GM12891 (cell line): ENCODE measurements around the gene FABP2.

Experiments used
- POLR2AphosphoS5 ChIP-seq: IDR thresholded peaks from 2 replicates; pipeline ENCODE4 v1.6.1; 2011; ENCODE audit warnings: low read depth, low read length, control low read depth
- POU2F2 ChIP-seq: IDR thresholded peaks from 2 replicates; pipeline ENCODE4 v1.6.1; 2011; ENCODE audit warnings: low read depth, mild to moderate bottlenecking, control low read depth, low read length, moderate library complexity
- TAF1 ChIP-seq: IDR thresholded peaks from 2 replicates; pipeline ENCODE4 v1.6.1; 2011; ENCODE audit warnings: low read depth, low read length, control low read depth

DNA sequence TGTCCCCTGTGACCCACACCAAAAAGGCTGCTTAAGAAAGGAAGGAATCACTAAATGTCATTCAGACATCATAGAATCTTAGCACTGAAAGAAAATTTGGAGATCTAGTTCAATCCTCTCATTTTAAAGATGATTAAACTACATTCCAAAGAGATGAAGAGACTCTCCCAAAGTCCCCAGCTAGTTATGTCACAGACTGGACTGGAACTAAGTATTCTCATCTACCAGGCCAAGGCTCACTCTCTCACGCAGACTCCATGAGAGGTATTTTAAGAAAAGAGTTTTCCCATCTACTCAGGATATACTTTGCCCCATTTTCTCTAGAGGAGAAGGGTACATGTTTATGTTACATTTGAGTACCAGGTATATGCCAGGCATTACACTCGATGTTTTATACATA is 6.9 kb downstream of the FABP2 start:
- no peak for TF ChIP-seq TAF1
- TF ChIP-seq POLR2AphosphoS5: no peak
- no peak for TF ChIP-seq POU2F2
